Common myeloid progenitor, CD34-positive (primary cell): ENCODE measurements around the gene C14orf132.

ENCODE experiments used
- CTCF ChIA-PET: fragments of 350-600 bp; sonication (Branson Sonifier 250); formaldehyde crosslinking; loops from one replicate; lab custom pipeline; 2021; ENCODE audit warnings: antibody characterized with exemption; lab: Charles Lee
- POLR2A ChIA-PET: fragments of 350-600 bp; sonication (Branson Sonifier 250); formaldehyde crosslinking; loops from one replicate; lab custom pipeline; 2021; ENCODE audit warnings: antibody characterized with exemption; lab: Charles Lee
- DNase-seq, 3 donors: peaks; one replicate each; pipeline versions ENCODE4 v3.0.0 to v3.0.0-alpha.2; 2013
- H3K27ac ChIP-seq, 2 experiments: 1 replicate in 1 of 2; 2 replicates in 1 of 2; pipeline ENCODE4 v1.7.0; 2013; ENCODE audit warnings: inconsistent platforms in 2 of 2, low read length in 2 of 2, mild to moderate bottlenecking in 2 of 2, low read depth in 1 of 2, moderate library complexity in 1 of 2; ENCODE audit not compliant: severe bottlenecking in 2 of 2, insufficient read depth in 1 of 2, poor library complexity in 1 of 2
- H3K27me3 ChIP-seq, 5 experiments: replicated peaks in 2 of 5; 1 replicate in 3 of 5; 2 replicates in 2 of 5; pipeline versions ENCODE4 v1.6.1 to v1.7.0; 2013; ENCODE audit warnings: low read length in 4 of 5, mild to moderate bottlenecking in 2 of 5, moderate library complexity in 2 of 5, inconsistent platforms in 1 of 5; ENCODE audit not compliant: insufficient read depth in 5 of 5, control insufficient read depth in 4 of 5
- H3K36me3 ChIP-seq, 4 experiments: 1 replicate in 2 of 4; 2 replicates in 2 of 4; pipeline versions ENCODE4 v1.6.1 to v1.7.0; 2013; ENCODE audit warnings: low read length in 3 of 4, control low read depth in 1 of 4, mild to moderate bottlenecking in 1 of 4; ENCODE audit not compliant: control insufficient read depth in 4 of 4, insufficient read depth in 4 of 4
- H3K4me1 ChIP-seq, 4 experiments: 1 replicate in 3 of 4; 2 replicates in 1 of 4; pipeline versions ENCODE4 v1.6.1 to v1.7.1; 2013; ENCODE audit warnings: low read length in 3 of 4, mild to moderate bottlenecking in 3 of 4, control low read depth in 1 of 4, inconsistent platforms in 1 of 4, moderate library complexity in 1 of 4; ENCODE audit not compliant: control insufficient read depth in 4 of 4, insufficient read depth in 4 of 4; ENCODE audit errors: control extremely low read depth in 1 of 4
- H3K4me3 ChIP-seq, 7 experiments: 1 replicate in 4 of 7; 2 replicates in 3 of 7; pipeline versions ENCODE4 v1.5.1 to v1.7.0; 2013; ENCODE audit warnings: mild to moderate bottlenecking in 7 of 7, low read length in 6 of 7, moderate library complexity in 6 of 7, inconsistent platforms in 2 of 7, low read depth in 2 of 7, control low read depth in 1 of 7; ENCODE audit not compliant: insufficient read depth in 4 of 7, control insufficient read depth in 1 of 7; ENCODE audit errors: extremely low read depth in 1 of 7
- H3K9me3 ChIP-seq, 5 experiments: 1 replicate in 4 of 5; 2 replicates in 1 of 5; pipeline versions ENCODE4 v1.6.1 to v1.7.1; 2013; ENCODE audit warnings: low read length in 4 of 5, mild to moderate bottlenecking in 2 of 5, inconsistent platforms in 1 of 5, low read depth in 1 of 5, moderate library complexity in 1 of 5; ENCODE audit not compliant: control insufficient read depth in 4 of 5, insufficient read depth in 2 of 5; ENCODE audit errors: control extremely low read depth in 1 of 5
- WGBS: methylation state at CpG from one replicate; pipeline ENCODE4 v1.1.5; 2013; ENCODE audit not compliant: insufficient coverage; 5-methylcytosine and 5-hydroxymethylcytosine counted together

The C14orf132 gene

DNA sequence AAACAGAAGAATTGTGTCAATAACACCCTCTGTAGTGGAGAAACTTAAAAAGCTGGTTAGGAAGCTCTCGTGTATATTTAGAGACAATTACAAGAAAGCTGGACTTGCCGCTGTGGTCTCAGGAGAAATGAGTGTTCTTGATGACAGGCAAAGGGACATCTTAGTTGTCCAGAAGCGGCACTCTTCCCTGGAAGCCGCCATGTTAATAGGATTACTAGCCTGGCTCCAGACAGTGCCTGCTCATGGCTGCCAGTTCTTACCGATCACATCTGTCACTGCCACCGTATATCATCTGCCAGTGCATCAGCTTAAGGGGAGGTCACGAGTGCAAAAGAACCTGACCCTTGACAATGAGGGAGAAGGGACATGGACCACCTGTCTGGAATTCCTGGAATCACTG lies 48.9 kb downstream of the C14orf132 start:
- Histone ChIP-seq H3K4me3 (no peak overlapping the region), H3K36me3 (no peaks in the 10 kb centered on the region), H3K9me3 (no peaks in the 10 kb centered on the region), H3K4me1 (no peaks in the 10 kb centered on the region), H3K27ac (no peak overlapping the region), H3K27me3 (peaks cover 0 to 9% (median 2%) of the 10 kb centered on the region in 5 experiments)
- ChIA-PET POLR2A (no interaction called here), CTCF (interaction anchor here (2.3 to 3.7 kb wide), 2 partner anchors 10 to 13 kb away, joined by 7 to 12 read pairs; no protein-coding TSS in a partner anchor)
- WGBS: 98% methylated on average over 7 of the region's 7 CpGs
- no peak for DNase-seq

DNA sequence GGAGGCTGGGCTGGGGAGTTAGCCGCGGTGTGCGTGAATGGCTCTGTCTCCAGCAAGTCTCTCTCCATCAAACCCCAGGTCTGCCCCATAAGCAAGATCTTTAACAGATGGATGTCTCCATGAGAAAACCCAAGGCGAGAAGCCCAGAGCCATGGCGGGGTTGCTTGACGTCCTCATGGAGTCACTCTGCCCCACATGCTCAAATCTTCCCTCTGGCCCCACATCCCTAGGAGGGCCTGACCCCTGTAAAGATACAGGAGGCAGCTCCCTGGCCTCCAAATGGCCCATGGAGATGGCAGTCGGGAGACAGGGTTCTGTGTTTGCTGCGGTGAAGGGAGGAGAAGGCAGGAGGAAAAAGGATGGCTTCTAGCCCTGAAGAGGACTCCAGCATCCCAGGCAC lies 49.3 kb downstream of the C14orf132 start:
- CTCF ChIA-PET: interaction anchor here (2.3 to 3.7 kb wide), 2 partner anchors 10 to 13 kb away, joined by 7 to 12 read pairs; no protein-coding TSS in a partner anchor
- H3K9me3 ChIP-seq: no peaks in the 10 kb centered on the region
- 97% methylated on average over 6 of the region's 8 CpGs for WGBS
- H3K27ac ChIP-seq: no peak overlapping the region
- no peak for DNase-seq
- no peaks in the 10 kb centered on the region for H3K36me3 ChIP-seq
- POLR2A ChIA-PET: no interaction called here
- peaks cover 0 to 9% (median 2%) of the 10 kb centered on the region in 5 experiments for H3K27me3 ChIP-seq
- H3K4me1 ChIP-seq: no peaks in the 10 kb centered on the region
- H3K4me3 ChIP-seq: no peak overlapping the region

DNA sequence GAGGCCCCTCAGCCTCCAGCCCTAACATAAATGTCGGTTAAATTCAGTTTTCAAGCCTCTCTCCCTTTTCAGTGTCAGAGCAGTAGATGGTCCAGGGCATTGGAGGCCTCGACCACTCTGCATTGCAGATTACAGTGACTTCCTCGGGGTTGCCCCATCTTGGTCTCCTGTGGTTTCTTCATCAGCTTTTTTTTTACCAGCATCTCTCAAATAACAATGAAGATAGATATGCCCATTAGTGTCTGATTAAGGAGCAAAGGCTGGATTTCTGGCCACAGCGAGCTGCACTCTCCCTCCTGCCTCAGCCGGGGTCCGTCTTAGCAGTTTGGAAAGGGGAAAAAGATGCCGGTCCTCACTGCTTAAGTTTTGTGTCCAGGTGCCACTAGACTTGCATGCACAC lies 49.7 kb downstream of the C14orf132 start:
- Histone ChIP-seq H3K27ac (no peak overlapping the region), H3K36me3 (no peaks in the 10 kb centered on the region), H3K4me3 (no peak overlapping the region), H3K4me1 (no peaks in the 10 kb centered on the region), H3K27me3 (peaks cover 0 to 9% (median 2%) of the 10 kb centered on the region in 5 experiments), H3K9me3 (no peaks in the 10 kb centered on the region)
- CTCF ChIA-PET: interaction anchor here (2.3 to 3.7 kb wide), 2 partner anchors 9 to 12 kb away, joined by 7 to 12 read pairs; no protein-coding TSS in a partner anchor
- no peak for DNase-seq
- POLR2A ChIA-PET: no interaction called here
- 89% methylated on average over 4 of the region's 7 CpGs for WGBS

DNA sequence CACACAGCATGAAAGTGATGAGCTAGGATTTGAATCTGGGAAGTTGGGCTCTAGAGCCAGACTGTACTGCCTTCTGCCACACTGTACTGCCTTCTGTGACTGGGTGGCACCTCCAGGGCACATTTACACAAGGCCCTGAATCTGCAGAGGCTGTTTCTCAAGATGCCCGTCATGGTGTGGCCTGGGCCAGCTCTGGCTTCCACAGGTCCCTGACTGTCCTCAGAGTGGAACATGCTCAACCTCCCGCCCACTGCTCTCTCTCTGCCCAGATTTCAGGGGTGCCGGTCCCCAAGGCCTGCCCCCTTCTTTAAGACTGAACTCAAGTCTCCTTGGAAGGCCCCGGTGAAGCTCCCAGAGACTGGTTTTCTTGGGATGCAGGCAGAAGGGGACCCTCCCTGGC lies 50.2 kb downstream of the C14orf132 start:
- H3K9me3 ChIP-seq: no peaks in the 10 kb centered on the region
- no peak for DNase-seq
- 95% methylated on average over 4 of the region's 4 CpGs for WGBS
- H3K36me3 ChIP-seq: no peaks in the 10 kb centered on the region
- peaks cover 0 to 9% (median 4%) of the 10 kb centered on the region in 5 experiments for H3K27me3 ChIP-seq
- no peak overlapping the region for H3K4me3 ChIP-seq
- no peak overlapping the region for H3K27ac ChIP-seq
- CTCF ChIA-PET: interaction anchor here (3.7 kb wide), 1 partner anchor 12 kb away, joined by 12 read pairs; no protein-coding TSS in a partner anchor
- POLR2A ChIA-PET: no interaction called here
- H3K4me1 ChIP-seq: no peaks in the 10 kb centered on the region

DNA sequence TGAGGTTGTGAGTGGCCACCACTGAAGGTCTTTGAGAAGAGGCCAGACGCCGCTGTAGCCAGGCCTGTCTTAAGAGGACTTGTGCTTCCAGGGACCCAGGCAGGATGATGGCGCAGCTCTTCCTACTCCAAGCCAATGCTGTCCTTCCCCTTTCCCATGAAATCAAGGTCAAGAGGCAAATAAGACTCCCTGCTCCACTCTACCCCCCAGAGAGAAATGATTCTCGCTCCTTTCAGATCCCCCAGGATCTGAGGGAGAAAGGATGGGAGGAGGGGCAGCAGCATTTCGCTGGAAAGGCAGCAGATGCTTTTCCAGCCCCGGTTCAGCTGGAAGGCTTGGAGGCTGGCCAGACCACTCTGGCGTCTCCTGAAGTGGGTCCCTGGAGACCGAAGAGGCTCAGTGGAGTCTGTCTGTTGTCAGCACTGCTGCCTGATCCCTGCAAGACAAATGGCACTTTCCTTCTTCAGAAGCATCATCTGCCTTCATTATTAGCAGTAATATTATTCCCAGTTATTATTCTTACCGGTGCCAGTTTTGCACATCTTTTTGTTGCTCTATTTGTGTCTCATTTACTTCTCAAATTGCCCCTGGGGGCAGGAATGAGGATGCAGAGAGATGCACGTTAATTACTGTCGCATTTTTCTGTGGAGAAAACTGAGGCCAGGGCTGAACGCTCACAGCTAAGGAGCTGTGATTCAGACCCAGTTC lies 51.4 kb downstream of the C14orf132 start:
- no peaks in the 10 kb centered on the region for H3K36me3 ChIP-seq
- 76% methylated on average over 11 of the region's 12 CpGs for WGBS

DNA sequence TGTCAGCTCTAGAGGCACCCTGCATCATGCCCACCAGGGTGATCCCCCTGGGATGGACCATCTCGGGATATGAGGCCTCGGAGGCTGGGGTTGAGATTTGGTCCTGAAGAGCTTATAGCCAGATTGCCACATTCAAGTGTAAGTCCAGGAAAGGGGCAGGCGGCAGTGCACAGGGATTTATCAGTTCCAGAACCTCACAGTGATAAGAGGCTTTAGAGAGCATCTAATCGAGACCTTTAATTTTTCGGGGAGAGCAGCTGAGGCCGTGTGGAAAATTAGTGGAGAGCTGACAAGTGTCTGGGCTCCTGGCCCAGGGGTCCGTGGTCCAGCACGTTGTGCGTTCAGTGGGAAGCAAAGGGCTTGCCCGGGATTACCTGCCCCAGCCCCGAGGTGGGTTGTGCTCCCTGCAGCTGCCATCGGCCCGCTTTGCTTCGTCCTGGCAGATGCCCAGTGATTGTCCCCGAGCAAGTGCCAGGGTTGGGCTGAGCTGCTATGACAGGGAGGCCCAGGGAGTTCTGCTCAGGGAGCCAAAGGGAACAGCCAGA lies 52.1 kb downstream of the C14orf132 start:
- CTCF ChIA-PET: interaction anchor here (1.2 to 1.7 kb wide), 2 partner anchors 97 to 183 kb away, joined by 3 to 4 read pairs; no protein-coding TSS in a partner anchor
- 94% methylated on average over 13 of the region's 15 CpGs for WGBS
- peaks cover 0 to 9% (median 4%) of the 10 kb centered on the region in 5 experiments for H3K27me3 ChIP-seq

More for the DNA sequence above, 51.4 kb downstream of the C14orf132 start:
- no peak overlapping the region for H3K27ac ChIP-seq
- peaks cover 0 to 9% (median 4%) of the 10 kb centered on the region in 5 experiments for H3K27me3 ChIP-seq
- CTCF ChIA-PET: interaction anchor here (1.2 to 1.7 kb wide), 2 partner anchors 96 to 184 kb away, joined by 3 to 4 read pairs; no protein-coding TSS in a partner anchor
- H3K9me3 ChIP-seq: no peaks in the 10 kb centered on the region
- no peak for DNase-seq
- no peak overlapping the region for H3K4me3 ChIP-seq
- POLR2A ChIA-PET: no interaction called here
- H3K4me1 ChIP-seq: no peaks in the 10 kb centered on the region

More for the DNA sequence above, 52.1 kb downstream of the C14orf132 start:
- POLR2A ChIA-PET: no interaction called here
- Histone ChIP-seq H3K9me3 (no peaks in the 10 kb centered on the region), H3K4me3 (no peak overlapping the region), H3K4me1 (no peaks in the 10 kb centered on the region), H3K36me3 (no peaks in the 10 kb centered on the region), H3K27ac (no peak overlapping the region)
- DNase-seq: no peak
